ENCODE results near the gene HMCN2.

GRCh38 chr9:130366072-130366471, 100.5 kb downstream of the HMCN2 start:
- TF ChIP-seq CTCF (IDR thresholded peaks at IDR 0.05) = no peak
- no peak for TF ChIP-seq POLR2A (IDR thresholded peaks at IDR 0.05)
- no peak for TF ChIP-seq EP300 (IDR thresholded peaks at IDR 0.05)

Data from suprapubic skin (tissue), 3 donors.